ENCODE data around the gene LHFPL2. TPM values are rescaled to one million over a fixed set of nuclear protein-coding genes. Genes with fewer than 3 reads are reported as not detected.

Gene LHFPL2
- total and polyA plus RNA-seq, 9 of the 15 experiments (the other 6 are each of a cell fraction or from before 2014, with no cell fraction given): 1.0 to 6.6 (median 4.6) TPM

- Histone ChIP-seq H3K4me2 (ENCODE audit: insufficient read depth, low read length) (no peak overlapping the region), H3K4me3 (no peak overlapping the region), H3K9me3 (replicated peaks; ENCODE audit: control insufficient read depth, insufficient read depth, low read depth, low read length) (no peaks in the 10 kb centered on the region), H3K36me3 (ENCODE audit: control insufficient read depth, insufficient read depth, low read length) (no peaks in the 10 kb centered on the region), H2AFZ (ENCODE audit: low read depth, low read length) (no peak overlapping the region), H3K79me2 (ENCODE audit: control insufficient read depth, insufficient read depth, low read length) (peaks cover 34% of the 10 kb centered on the region), H3K27ac (ENCODE audit: extremely low read depth, low read depth, low read length) (no peak overlapping the region), H3K9ac (ENCODE audit: insufficient read depth in 1 of 2, low read depth in 2 of 2, low read length in 2 of 2) (peak overlapping the region; percentile 0 to 78; a peak in 2 of 4 replicates), H3K9me1 (ENCODE audit: control insufficient read depth, insufficient read depth, low read length) (no peaks in the 10 kb centered on the region), H4K20me1 (replicated peaks; ENCODE audit: control insufficient read depth, insufficient read depth, low read length) (no peaks in the 10 kb centered on the region), H3K27me3 (ENCODE audit: control insufficient read depth in 2 of 2, insufficient read depth in 2 of 2, low read length in 2 of 2) (no peaks in the 10 kb centered on the region), H3K4me1 (replicated peaks in 1 of 2; ENCODE audit: control insufficient read depth in 2 of 2, insufficient read depth in 2 of 2, low read length in 2 of 2) (peaks cover 9 to 33% of the 10 kb centered on the region in 2 experiments)
- FAIRE-seq (no peak), DNase-seq (ENCODE audit: extremely low read depth in 1 of 4, low spot score in 3 of 4) (no peak), ATAC-seq (no peak; the same call in none of the 3 replicates)
- WGBS (ENCODE audit: insufficient coverage, low coverage, missing lambda C conversion rate): 57% methylated on average over 10 of the region's 10 CpGs
- in situ Hi-C loops (cut with MboI) (loop anchor here (25.0 kb wide), 1 partner anchor 1907 kb away; the partner anchor contains the start of gene ZFYVE16), intact Hi-C loops (cut with micrococcal nuclease) (no loop called here)
- CTCF ChIA-PET (ENCODE audit: low intra/inter-chr PET ratio): no interaction called here
- BruUV-seq (replicated peaks): no TSS peak
- POLR2A ChIA-PET: interaction anchor here (0.6 to 1.5 kb wide), 5 partner anchors 9 to 479 kb away, joined by 3 to 9 read pairs (median 3); no protein-coding TSS in a partner anchor
- peak; percentile 88 for TF ChIP-seq NFIC (IDR thresholded peaks at IDR 0.05)
- TF ChIP-seq, protein P1, sequence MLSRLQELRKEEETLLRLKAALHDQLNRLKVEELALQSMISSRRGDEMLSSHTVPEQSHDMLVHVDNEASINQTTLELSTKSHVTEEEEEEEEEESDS (CRISPR knock-in tag; IDR thresholded peaks at IDR 0.05): no peak
- peak; percentile 23; the same call in 1 of the 2 replicates for TF ChIP-seq NFIX (CRISPR knock-in tag; IDR thresholded peaks at IDR 0.05; ENCODE audit: low read depth)
- no peak for TF ChIP-seq NR2C1 (IDR thresholded peaks at IDR 0.05)
- 0 out of 2 replicates have a peak, but pooled peaks have one; percentile 18 for TF ChIP-seq NR2C1 (tag; IDR thresholded peaks at IDR 0.05)
- no peak for TF ChIP-seq RFX1 (IDR thresholded peaks at IDR 0.05)
- TF ChIP-seq SIRT6 (IDR thresholded peaks at IDR 0.05; ENCODE audit: low read depth, low read length): no peak
Observed at GRCh38 chr5:78504704-78505677, 143.6 kb downstream of the LHFPL2 start.

Measured in K562 (cell line).